Measurements from ENCODE around the gene ITPR1.

The ITPR1 gene

DNA sequence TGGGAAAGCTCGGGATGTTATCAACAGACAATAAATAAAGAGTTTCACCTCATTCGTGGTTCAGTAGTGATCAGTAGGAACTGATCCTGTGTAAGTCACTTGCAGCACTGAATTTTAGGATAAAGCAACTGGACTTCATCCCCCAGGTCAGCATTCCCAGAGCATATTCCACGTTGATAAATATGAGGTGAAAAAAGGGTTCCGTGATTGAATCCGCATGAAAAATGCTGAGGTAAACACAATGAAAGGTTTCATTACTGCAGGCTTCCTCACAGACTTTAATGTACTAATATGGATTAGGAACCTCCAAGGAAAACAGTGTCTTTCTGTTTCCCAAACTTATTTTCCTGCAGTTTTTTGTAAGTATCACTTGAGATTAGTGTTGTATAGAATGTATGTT, 308.7 kb downstream of the ITPR1 start:
- CTCF ChIA-PET, result no interaction called here
- TF ChIP-seq ZNF384 (IDR thresholded peaks at IDR 0.05), result no peak
- TF ChIP-seq FOXK2 (IDR thresholded peaks at IDR 0.05), result no peak
- TF ChIP-seq FOXM1 (IDR thresholded peaks at IDR 0.05; ENCODE audit: borderline replicate concordance), result no peak
- no peak for TF ChIP-seq HDGF (IDR thresholded peaks at IDR 0.05; ENCODE audit: borderline replicate concordance)
- no peak for TF ChIP-seq SP1 (IDR thresholded peaks at IDR 0.05)
- no peak for TF ChIP-seq LEF1 (IDR thresholded peaks at IDR 0.05; ENCODE audit: borderline replicate concordance)
- TF ChIP-seq BHLHE40 (IDR thresholded peaks at IDR 0.05; ENCODE audit: borderline replicate concordance), result no peak
- TF ChIP-seq ELF4 (IDR thresholded peaks at IDR 0.05), result no peak
- no peak for TF ChIP-seq SUZ12 (IDR thresholded peaks at IDR 0.05)
- no peak for TF ChIP-seq CTBP1 (IDR thresholded peaks at IDR 0.05; ENCODE audit: borderline replicate concordance)
- no peak for TF ChIP-seq NFRKB (IDR thresholded peaks at IDR 0.05)
- TF ChIP-seq ARNT (IDR thresholded peaks at IDR 0.05), result no peak
- no peak for TF ChIP-seq FOXA1 (IDR thresholded peaks at IDR 0.05)
- TF ChIP-seq L3MBTL2 (conservative IDR thresholded peaks at IDR 0.05), result no peak
- TF ChIP-seq TARDBP (IDR thresholded peaks at IDR 0.05), result no peak
- TF ChIP-seq, protein P1, sequence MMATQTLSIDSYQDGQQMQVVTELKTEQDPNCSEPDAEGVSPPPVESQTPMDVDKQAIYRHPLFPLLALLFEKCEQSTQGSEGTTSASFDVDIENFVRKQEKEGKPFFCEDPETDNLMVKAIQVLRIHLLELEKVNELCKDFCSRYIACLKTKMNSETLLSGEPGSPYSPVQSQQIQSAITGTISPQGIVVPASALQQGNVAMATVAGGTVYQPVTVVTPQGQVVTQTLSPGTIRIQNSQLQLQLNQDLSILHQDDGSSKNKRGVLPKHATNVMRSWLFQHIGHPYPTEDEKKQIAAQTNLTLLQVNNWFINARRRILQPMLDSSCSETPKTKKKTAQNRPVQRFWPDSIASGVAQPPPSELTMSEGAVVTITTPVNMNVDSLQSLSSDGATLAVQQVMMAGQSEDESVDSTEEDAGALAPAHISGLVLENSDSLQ (IDR thresholded peaks at IDR 0.05), result no peak
- POLR2A ChIA-PET, result no interaction called here
- DNase-seq (ENCODE audit: extremely low spot score), result no peak

DNA sequence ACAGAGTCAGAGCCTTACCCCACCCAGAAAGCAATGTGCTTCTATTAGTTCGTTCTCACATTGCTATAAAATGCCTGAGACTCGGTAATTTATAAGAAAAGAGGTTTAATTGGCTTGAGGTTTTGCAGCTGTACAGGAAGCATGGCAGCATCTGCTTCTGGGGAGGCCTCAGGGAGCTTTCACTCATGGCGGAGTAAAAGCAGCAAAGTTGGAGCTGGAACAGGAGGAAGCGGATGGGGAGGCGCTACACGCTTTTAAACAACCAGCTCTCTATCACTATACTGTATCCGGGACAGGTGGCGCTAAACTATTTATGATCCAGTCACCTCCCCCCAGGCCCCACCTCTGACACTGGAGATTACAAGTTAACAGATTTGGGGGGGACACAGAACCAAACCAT, 309.8 kb downstream of the ITPR1 start:
- CTCF ChIA-PET, result no interaction called here
- POLR2A ChIA-PET, result no interaction called here
- no peak for DNase-seq (ENCODE audit: extremely low spot score)
- TF ChIP-seq TARDBP (IDR thresholded peaks at IDR 0.05) (no peak), L3MBTL2 (conservative IDR thresholded peaks at IDR 0.05) (no peak), SP1 (IDR thresholded peaks at IDR 0.05) (no peak), NFRKB (IDR thresholded peaks at IDR 0.05) (no peak), ELF4 (IDR thresholded peaks at IDR 0.05) (no peak), CTBP1 (IDR thresholded peaks at IDR 0.05; ENCODE audit: borderline replicate concordance) (no peak), FOXM1 (IDR thresholded peaks at IDR 0.05; ENCODE audit: borderline replicate concordance) (no peak), HDGF (IDR thresholded peaks at IDR 0.05; ENCODE audit: borderline replicate concordance) (no peak), LEF1 (IDR thresholded peaks at IDR 0.05; ENCODE audit: borderline replicate concordance) (no peak), BHLHE40 (IDR thresholded peaks at IDR 0.05; ENCODE audit: borderline replicate concordance) (no peak), ZNF384 (IDR thresholded peaks at IDR 0.05) (no peak), ARNT (IDR thresholded peaks at IDR 0.05) (no peak), FOXA1 (IDR thresholded peaks at IDR 0.05) (no peak), SUZ12 (IDR thresholded peaks at IDR 0.05) (no peak), FOXK2 (IDR thresholded peaks at IDR 0.05) (no peak)
- TF ChIP-seq, protein P1 (IDR thresholded peaks at IDR 0.05), result no peak

DNA sequence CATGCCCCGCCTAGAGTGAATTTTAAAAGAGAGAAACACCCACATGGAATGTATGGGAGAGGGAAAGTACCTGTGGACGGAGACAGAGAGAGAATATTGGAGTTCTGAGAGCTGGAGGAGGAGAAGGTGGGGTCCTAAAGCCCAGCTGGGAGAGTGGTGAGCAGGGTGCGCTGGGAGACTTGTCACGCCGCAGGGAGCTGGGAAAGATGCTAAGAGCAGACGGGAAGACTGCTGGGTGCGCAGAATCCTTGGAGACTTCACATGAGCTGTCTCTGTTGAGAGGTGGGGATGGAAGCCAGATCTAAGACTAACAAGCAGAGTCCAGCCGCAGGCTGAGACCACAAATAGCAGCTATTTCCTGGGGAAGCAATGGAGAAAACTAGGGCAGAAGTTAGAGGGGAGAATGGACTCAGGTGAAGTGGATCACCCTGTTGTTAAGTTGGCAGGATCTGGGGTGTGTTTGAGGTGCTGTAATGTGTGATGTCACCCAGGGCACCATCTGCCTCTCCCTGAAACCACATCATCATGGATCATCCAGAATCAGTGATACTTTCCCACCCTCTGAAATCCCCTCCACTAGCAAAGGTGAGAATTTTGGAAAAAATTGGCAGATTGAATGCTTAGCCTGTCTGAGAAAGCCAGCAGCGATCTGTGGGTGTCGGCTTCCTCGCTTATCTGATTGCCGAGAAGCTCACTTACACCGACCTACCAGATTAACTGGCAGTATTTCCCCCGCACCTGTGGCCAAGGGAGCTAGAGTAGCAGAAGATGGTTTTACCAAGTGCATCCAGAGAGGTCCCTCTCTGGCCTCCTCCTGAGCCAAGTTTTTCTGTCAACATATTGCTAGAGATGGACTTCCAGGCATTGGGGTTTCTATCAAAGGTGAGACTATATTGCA, 311.3 kb downstream of the ITPR1 start:
- TF ChIP-seq L3MBTL2 (conservative IDR thresholded peaks at IDR 0.05) (no peak), ELF4 (IDR thresholded peaks at IDR 0.05) (no peak), FOXA1 (IDR thresholded peaks at IDR 0.05) (no peak), SUZ12 (IDR thresholded peaks at IDR 0.05) (no peak), ZNF384 (IDR thresholded peaks at IDR 0.05) (no peak), FOXM1 (IDR thresholded peaks at IDR 0.05; ENCODE audit: borderline replicate concordance) (no peak), NFRKB (IDR thresholded peaks at IDR 0.05) (no peak), TARDBP (IDR thresholded peaks at IDR 0.05) (no peak), CTBP1 (IDR thresholded peaks at IDR 0.05; ENCODE audit: borderline replicate concordance) (no peak), LEF1 (IDR thresholded peaks at IDR 0.05; ENCODE audit: borderline replicate concordance) (no peak), SP1 (IDR thresholded peaks at IDR 0.05) (no peak), ARNT (IDR thresholded peaks at IDR 0.05) (no peak), BHLHE40 (IDR thresholded peaks at IDR 0.05; ENCODE audit: borderline replicate concordance) (no peak), FOXK2 (IDR thresholded peaks at IDR 0.05) (no peak), HDGF (IDR thresholded peaks at IDR 0.05; ENCODE audit: borderline replicate concordance) (no peak)
- TF ChIP-seq, protein P1 (IDR thresholded peaks at IDR 0.05), result no peak
- DNase-seq (ENCODE audit: extremely low spot score), result no peak
- ChIA-PET CTCF (no interaction called here), POLR2A (no interaction called here)

DNA sequence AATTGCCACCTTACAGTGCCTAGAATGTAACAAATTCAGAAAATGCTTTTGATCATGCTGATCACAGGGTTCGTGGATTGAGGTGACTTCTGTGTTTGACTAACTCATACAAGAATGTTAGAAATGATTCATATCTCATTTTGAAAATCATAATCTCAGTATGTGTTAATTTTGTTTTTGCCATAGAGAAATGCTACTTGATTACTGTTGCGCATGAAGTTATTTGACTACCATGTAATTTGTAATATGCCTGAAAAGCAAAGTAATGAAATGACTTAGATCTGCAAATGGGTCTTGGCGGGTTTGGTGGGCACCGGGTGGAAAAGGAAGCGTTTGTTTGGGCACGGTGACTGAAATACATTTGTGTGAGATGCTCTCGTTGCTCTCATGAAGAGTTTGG, 312.5 kb downstream of the ITPR1 start:
- no peak for TF ChIP-seq SP1 (IDR thresholded peaks at IDR 0.05)
- no peak for TF ChIP-seq SUZ12 (IDR thresholded peaks at IDR 0.05)
- TF ChIP-seq ZNF384 (IDR thresholded peaks at IDR 0.05), result no peak
- TF ChIP-seq ARNT (IDR thresholded peaks at IDR 0.05), result no peak
- TF ChIP-seq HDGF (IDR thresholded peaks at IDR 0.05; ENCODE audit: borderline replicate concordance), result no peak
- no peak for TF ChIP-seq L3MBTL2 (conservative IDR thresholded peaks at IDR 0.05)
- TF ChIP-seq FOXA1 (IDR thresholded peaks at IDR 0.05), result no peak
- TF ChIP-seq BHLHE40 (IDR thresholded peaks at IDR 0.05; ENCODE audit: borderline replicate concordance), result no peak
- TF ChIP-seq FOXM1 (IDR thresholded peaks at IDR 0.05; ENCODE audit: borderline replicate concordance), result no peak
- no peak for TF ChIP-seq ELF4 (IDR thresholded peaks at IDR 0.05)
- TF ChIP-seq, protein P1 (IDR thresholded peaks at IDR 0.05), result no peak
- TF ChIP-seq FOXK2 (IDR thresholded peaks at IDR 0.05), result no peak
- TF ChIP-seq TARDBP (IDR thresholded peaks at IDR 0.05), result no peak
- no peak for TF ChIP-seq LEF1 (IDR thresholded peaks at IDR 0.05; ENCODE audit: borderline replicate concordance)
- no peak for TF ChIP-seq NFRKB (IDR thresholded peaks at IDR 0.05)
- TF ChIP-seq CTBP1 (IDR thresholded peaks at IDR 0.05; ENCODE audit: borderline replicate concordance), result no peak
- CTCF ChIA-PET, result no interaction called here
- DNase-seq (ENCODE audit: extremely low spot score), result no peak
- POLR2A ChIA-PET, result no interaction called here

Measured in HEK293T (cell line).